GM19023 (cell line): Measurements from ENCODE around the gene PROSER2.

ENCODE experiments used
- ATAC-seq: cut with Tn5 transposase; IDR thresholded peaks from one replicate; pipeline ENCODE4 v1.9.1; 2021; ENCODE audit warnings: mild to moderate bottlenecking, moderate library complexity; ENCODE audit not compliant: unreplicated experiment

The PROSER2 gene, protein sequence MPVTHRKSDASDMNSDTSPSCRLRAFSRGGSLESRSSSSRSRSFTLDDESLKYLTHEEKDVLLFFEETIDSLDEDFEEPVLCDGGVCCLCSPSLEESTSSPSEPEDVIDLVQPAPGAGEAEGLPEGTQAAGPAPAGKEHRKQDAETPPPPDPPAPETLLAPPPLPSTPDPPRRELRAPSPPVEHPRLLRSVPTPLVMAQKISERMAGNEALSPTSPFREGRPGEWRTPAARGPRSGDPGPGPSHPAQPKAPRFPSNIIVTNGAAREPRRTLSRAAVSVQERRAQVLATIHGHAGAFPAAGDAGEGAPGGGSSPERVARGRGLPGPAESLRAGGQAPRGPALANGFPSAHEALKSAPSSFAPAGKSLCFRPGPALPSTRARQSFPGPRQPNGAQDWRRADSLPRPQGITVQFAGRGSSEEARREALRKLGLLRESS

DNA sequence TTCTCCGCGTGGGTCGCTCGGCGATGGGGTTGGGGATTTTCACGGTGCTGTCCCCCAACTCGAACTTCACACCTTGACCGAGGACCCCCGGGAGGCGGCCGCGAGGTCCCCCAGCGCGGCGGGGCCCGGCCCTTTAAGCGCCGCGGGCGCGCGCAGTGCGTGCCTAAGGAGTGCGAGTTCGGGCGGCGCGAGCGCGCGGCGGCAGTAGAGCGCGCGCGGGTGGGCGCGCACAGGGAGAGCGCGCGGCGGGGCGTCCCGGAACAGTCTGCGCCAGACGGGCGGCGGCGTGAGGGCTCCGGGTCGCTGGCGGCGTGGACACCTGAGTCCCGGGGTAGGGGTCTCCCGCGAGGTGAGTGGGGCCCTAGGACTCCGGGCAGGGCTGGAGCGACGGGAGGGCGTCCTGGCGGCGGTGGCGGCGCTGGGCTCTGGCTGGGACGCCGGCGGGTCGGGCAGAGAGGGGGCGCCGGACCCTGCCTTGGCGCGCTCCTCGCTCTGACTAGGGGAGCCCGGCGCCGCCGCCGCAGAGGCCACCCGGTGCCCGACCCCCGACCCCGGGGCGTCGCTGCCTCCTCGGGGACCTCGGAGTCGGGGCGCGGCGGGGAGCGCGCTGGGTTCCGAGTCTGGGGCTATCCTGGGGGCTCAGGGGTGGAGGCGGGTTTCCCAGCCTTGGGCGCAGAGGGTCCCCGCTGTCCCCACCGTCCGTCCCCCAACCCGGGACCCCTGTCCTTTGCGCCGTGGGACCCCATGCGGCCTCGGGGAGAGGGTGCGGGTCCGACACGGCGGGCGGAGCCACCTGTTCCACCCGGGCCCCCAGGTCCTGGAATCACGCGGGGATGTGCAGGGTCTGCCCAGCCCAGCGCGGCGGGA lies at the start of gene PROSER2:
Gene PROSER2 (plus strand): TSS at position 235 of the 867 bp plus-strand sequence. CDS start 28,722 bp downstream, outside the sequence.
- no peak for ATAC-seq

DNA sequence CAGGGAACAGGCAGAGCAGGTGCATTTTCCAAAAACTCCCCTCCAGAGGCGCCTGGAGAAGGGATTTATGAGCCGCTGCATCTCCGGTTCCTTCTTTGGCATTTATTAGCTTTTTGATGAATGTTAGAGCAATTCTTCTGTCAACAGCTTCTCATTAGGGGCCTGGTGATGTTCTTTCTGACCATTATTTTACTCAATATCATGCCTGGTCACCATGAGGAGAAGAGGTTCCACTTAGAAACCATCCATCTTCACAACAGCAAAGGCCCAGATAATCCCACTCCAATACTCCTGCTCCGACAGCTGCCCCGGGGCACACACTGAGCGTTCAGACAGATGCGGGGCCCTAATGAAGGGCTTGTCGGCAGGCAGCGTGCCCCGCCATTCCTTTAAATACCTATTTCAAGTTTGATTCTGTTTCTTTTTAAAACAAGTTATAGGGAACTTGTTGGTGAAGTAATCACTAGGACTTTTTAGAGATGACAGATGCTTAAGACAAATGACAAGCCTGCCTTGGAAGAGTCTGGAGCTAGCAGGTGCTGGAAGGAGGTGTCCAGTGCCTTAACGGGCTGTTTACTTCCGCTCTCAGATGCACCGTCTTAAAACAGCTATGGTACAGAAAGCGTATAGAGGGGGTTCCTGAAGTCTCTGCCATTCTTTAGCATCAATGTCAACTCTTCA lies 49.3 kb upstream of the PROSER2 start:
- ATAC-seq = no peak

DNA sequence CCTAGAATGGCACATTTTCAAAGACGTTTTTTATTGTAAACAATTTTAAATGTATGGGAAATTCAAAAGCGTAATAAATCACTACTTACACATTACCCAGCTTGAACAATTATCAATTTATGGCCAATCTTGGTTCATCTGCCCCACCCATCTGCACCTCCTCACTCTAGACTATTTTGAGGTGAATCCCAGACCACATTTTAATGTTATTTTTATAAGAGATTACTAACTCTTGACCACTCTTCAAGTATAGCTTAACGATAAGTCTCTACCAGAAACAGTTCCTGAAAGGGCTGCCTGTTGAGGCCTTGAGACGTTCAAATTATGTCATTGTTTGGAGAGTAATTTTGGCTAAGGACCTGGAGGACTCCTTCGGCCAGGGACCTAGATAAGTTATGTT lies 47.7 kb upstream of the PROSER2 start:
- ATAC-seq = no peak

DNA sequence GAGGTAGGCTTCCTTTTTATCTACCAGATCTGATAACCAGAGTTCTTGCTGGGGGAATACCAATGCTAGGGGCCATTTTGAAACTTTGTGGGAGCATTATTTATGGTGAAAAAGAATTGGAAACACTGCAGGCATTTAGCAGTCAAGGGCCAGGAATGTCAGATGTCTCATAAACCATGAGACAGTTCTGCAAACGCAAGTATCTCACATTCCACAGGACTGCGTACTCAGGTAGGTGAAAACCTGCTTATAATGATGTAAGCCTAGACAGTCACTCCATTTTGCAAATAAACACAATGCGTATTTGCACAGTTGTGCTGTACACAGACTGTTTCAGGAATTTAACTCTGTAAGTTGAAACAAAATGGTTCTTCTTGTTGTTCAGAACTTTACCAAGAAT lies 47.1 kb upstream of the PROSER2 start:
- ATAC-seq = no peak

DNA sequence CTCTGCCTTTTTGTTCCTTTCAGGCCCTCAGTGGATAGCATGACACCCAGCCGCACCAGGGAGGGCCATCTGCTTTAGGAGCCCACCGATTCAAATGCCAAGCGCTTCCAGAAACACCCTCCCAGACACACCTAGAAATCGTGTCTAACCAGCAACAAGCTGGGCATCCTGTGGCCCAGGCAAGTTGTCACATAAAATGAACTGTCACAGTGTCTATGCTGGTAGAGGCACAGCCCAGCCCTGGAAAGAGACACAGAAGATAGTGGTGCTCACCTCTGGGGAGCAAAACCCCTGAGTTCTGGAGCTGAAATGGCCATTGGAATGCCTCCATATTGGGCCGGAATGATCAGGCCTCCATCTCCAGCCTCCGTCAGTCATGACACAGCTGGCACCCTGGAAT lies 42.0 kb upstream of the PROSER2 start:
- ATAC-seq = no peak

DNA sequence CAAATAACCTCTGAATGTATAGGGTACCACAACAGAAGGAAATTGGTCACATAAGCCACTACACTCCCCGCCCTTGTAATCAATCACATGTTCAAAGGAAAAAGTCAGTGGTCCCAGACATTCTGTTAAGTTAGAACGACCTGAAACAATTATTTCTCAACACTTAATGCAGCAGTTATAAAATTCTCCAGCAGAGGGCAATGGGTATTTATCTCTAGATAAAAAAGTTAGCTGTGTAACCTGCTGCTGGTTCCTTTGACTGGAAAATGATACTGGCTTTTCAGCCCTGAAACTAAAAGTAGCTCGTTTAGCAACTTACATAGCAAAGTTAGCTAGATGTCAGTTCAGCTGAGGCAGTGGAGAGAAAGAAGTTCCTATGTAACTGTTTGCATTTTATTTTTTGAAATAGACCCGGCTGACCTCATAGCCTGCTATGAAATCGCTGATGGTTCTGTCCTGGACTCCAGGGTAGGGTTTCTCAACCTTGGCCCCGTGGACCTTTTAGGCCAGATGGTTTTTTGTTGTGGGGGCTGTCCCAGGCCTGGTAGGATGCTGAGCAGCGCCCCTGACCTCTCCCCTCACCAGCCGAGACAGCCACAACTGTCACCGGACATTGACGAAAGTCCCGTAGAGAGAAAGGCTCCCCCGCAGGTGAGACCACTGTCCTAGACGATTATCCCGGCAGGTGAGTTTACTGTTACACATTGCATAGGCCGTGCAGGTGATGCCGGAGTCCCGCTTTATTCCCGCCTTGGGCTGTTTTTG lies 40.2 kb upstream of the PROSER2 start:
- no peak for ATAC-seq

DNA sequence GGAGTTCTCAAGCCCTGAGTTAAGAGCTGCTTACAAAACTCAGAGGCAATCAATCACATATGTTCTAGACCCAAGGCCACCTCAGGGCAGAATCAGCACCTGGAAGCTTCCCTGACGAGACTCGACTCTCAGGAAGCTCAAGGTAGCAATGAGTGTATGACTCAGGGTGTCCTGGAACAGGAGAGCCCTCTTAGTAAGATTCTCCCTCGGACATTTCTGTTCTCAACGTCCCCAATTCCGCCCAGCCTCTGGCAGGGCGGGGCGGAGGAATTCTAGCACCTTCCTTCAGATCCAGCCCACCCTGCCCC lies 39.6 kb upstream of the PROSER2 start:
- no peak for ATAC-seq

DNA sequence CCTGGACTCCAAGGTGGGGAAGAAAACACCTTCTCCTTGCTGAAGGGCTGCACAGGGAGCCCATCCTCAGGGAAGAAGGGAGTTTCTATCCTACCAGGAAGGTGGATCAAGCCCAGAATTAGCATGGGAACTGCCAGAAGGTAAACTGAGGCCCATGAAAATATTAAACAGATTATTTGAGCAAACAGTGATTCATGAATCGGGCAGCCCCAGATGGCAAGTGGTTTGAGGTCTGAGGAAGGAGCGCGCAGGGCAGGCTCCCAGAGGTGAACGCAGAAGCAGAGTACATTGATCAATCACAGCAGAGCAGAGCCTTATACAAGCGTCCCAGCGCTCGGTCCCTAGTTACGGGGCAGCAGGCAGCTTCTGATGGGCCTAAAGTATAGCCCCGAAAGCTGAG lies 35.8 kb upstream of the PROSER2 start:
- ATAC-seq = no peak

DNA sequence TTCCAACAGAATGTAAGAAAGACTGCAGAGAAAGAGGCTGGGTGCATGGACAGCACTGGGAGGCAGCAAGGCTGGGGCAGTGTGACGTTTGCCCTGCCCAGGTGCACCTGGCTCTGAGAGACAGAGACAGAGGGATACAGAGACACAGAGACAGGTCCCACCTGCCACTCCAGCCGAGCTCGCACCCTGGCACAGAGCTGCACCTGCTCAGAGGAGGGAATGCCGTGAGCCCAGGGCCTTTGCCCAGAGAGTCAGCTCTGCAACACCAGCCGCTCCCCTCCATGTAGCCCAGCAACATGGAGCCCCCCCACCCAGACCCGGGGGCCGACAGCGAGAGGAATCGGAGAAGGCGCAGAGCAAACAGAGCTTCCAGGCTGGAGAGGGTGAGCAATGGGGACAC lies 35.3 kb upstream of the PROSER2 start:
- ATAC-seq = no peak

DNA sequence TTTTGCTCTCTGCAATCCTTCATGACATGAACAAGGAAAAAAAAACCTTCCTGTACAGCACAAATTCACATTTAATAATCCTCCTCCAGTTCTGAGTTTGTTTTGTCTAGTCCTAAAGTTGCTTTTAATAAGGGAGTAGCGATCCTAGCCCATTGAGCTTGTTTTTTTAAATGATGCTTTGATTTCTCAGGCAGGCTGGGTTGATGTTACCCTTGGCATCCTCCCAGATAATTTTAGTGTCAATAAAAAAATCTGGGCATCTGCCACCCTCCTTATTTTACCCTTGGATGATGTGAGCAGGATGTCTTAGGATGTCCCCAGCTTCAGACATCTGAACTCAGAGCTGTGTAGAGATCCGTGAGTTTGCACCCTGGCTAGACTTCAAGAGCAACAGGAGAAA lies 33.9 kb upstream of the PROSER2 start:
- no peak for ATAC-seq

DNA sequence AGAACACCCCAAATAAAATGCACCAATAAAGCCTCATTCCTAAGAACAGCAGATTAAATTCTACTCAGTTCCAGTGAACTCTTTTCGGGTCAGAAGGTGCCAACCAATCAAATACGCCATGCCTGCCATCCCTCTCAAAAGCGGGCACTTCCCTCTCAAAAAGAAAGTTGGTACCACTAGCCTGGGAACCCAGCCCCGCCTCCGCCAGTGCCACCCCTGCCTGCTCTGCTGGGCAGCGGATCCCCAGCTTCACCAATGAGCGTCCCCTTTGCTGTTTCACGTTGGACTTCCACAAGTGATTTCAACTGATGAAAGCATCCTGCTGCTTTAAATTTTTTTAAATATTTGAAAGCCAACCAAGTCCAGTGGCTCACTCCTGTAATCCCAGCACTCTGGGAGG lies 33.2 kb upstream of the PROSER2 start:
- ATAC-seq = no peak

DNA sequence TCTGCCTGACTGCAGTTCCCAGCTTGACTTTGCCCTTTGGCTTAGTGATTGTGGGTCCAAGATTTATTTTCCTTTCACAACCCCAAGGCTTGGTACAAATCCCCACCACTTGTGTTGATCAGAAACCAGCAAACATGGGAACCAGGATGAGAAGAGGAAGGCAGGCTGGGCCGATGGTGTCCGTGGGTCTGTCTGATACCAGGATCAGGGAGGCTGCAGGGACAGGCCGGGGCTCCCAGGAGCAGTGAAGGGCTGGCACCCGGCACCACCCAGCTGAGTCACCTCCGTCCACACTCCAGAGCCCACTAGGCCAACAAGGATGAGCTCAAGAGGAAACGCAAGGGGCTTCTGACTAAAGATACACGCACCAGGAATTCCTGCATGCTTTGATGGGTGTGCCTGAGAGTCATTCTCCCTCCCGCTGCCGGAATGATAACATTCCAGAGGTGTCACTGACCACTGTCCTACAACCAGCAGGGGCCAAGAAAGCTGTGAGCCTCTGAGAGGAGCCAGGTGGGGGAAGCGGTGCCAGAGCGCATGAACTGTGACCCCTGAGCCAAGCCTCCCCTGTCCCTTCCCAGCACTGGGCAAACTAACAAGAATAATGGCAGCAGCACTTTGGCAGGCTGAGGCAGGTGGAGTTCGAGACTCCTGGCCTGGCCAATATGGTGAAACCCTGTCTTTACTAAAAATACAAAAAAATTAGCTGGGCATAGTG lies 29.2 kb upstream of the PROSER2 start:
- no peak for ATAC-seq

DNA sequence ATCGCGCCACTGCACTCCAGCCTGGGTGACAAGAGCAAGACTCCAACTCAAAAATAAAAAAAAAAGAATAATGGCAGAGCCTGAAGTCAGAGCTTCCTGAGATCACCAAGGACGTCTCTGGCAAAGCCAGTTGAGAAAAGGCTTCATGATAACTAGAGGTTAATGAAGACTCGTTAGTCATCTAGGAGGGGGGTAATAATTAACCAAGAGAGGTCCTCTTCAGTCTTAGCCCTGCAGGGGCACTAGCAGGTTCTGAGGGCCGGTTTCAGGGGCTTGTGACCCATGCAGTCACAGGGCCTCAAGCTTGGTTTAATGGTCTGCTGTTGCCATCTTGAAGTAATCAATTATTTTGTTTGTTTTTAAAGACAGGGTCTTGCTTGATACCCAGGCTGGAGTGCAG lies 28.6 kb upstream of the PROSER2 start:
- ATAC-seq = no peak

DNA sequence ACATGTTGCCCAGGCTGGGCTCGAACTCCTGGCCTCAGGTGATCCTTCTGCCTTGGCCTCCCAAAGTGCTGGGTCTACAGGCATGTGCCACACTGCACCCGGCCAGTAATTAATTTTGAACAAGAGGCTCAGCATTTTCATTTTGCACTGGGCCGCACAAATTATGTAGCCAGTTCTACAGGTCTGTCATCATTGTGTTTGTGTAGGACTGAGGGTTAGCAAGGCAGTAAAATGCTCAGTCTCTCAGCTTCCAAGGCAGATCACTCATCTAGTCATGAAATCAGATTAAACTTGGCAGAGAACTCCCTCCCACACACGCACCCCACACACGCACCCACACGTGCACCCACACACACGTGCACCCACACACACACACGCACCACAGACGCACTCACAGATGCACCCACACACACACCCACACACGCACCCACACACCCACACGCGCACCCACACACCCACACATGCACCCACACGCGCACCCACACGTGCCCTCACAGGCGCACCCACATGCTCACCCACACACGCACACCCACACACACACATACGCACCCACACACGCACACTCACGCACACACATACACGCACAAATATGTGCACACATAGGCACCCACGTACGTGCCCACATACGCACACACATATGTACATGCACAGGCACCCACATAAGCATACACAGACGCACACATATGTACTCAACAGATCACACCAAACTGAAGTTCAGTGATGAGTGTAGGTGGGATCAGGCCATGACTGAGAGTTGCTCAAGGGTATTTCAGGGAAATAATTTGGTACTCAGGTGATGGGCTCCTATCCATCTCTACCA lies 27.8 kb upstream of the PROSER2 start:
- no peak for ATAC-seq

DNA sequence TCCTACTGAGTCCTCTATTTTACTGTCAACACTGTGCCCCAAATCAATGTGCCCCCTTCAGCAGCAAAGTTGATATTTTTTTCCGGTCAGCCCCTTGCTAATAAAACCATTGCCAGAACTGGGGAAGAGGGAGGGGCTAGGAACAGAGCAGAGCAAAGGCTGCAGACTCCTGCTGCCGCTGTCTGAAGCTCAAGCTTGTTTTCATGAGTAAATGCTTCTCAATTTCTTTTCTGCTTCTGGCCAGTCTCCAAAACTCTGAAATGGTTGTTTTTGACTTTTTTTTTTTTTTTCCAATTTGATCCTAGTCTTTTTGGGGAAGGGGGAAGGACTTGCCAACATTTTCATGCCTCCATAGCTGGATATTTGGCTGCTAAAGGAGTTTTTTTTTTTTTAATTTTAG lies 26.7 kb upstream of the PROSER2 start:
- ATAC-seq = no peak

DNA sequence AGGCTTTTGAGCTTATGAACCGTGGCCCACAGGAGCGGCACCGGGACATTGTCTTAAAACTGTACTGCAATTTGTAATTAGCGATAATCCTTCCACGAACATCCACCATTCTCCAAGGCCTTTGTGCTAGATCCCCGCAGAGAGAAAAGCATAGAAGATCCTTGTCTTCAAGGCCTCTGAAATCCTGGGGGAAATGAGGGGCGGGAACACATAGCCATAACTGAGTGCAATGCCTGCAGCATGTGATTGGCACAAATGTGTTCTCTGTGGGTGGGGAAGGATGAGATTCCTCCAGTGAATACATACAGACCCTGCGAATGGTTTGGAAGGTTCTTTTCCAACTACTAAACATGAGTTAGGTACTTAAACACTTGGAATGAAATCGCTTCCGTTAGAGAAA lies 25.9 kb upstream of the PROSER2 start:
- no peak for ATAC-seq

DNA sequence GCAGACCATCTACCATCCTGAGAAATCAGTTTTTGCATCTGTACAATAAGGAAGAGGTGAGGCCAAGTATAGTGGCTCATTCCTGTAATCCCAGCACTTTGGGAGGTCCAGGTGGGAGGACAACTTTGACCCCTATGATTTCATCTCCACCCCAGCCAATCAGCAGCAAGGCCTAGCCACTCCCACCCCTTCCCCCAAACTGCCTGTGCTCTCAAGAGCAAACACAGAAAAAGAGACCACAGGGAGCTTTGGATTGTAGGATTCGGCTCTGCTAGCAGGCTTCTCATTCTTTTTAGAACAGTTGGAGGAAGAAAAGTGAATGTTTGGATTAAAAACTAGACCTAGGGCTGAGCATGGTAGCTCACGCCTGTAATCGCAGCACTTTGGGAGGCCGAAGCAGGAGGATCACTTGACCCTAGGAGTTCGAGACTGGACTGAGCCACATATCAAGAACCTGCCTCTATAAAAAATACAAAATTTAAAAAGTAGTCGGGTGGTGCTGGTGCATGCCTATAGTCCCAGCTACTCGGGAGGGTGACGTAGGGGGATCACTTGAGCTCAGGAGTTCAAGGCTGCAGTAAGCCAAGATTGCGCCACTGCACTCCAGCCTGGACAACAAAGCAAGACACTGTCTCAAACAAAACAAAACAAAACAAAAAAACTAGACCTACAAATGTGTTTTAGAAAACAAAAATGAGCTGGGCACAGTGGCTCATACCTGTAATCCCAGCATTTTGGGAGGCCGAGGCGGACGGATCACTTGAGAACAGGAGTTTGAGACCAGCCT lies 25.1 kb upstream of the PROSER2 start:
- ATAC-seq = no peak

DNA sequence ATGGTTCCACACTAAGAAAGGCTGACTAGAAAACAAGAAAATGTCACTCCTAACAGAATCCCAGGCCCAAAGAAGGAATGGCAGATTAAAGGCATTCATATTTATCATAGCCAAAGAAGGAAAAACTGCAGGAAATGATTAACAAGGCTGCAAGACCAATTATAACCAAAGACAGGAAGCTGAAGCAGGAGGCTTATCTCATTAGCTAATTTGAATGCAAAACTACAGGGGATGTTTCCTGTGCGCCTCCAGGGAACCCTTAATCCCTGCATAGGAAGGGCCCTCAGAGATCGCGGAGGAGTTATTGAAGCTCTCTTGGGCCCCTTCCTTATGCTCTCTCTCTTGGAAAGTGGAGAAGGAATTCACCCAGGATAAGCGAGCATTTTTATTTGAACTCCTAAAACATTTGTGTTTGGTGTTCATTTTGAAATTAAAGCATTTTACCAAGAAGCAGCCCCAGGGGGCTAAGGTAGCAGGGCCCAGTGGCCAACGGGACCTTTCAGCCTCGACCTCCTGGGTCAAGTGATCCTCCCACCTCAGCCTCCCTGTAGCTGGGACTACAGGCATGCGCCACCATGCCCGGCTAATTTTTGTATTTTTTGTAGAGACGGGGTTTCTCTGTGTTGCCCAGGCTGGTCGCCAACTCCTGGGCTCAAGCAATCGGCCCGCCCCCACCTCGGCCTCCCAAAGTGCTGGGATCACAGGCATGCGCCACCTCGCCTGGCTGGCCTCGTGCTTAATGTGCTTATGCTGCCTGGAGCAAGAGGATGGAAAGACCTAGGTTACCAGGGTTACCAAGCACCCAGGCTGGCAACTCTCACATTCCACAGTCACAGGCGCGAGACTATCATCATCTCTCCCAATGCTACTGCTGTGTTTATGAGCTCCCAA lies 24.1 kb upstream of the PROSER2 start:
- no peak for ATAC-seq
